AML-193 (cell line): ENCODE measurements around the gene TIMP2.
"Not testable (repeated sequence)": the region's sequence is repeated elsewhere in the genome, so short reads cannot be mapped to it uniquely, and the experiment has no call there.

ENCODE experiments used
- DNase-seq, 2 experiments: peaks; one replicate each; lab custom pipeline; 2025; lab: John Stamatoyannopoulos, UW

Gene TIMP2

DNA sequence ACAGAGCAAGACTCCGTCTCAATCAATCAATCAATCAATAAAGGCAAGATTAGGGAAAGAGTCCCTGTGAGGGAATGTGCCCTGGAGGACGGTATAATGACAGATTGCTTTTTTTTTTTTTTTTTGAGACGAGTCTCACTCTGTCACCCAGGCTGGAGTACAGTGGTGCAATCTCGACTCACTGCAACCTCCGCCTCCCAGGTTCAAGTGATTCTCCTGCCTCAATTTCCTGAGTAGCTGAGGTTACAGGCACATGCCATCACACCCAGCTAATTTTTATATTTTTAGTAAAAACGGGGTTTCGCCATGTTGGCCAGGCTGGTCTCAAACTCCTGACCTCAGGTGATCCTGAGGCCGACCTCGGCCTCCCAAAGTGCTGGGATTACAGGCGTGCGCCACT, 35.1 kb downstream of the TIMP2 start:
- not testable (repeated sequence) for DNase-seq

DNA sequence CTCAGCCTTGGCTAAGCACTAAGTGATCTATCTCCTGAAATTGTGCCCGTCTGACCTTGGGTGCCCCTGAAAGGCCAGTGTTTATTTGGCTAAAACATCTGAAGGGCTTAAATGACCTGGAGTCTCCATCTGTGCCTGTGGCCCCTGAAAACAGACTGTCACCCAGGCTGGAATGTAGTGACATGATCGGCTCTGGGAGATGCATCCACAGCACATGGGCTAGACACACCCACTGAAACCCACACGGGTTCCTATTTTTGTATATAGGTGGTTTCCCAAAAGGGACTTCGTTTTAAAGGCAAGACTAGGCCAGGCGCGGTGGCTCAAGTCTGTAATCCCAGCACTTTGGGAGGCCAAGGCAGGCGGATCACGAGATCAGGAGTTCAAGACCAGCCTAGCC, 35.7 kb downstream of the TIMP2 start:
- no peak for DNase-seq

GRCh38 chr17:78888941-78889518, 36.2 kb downstream of the TIMP2 start:
- no peak for DNase-seq

DNA sequence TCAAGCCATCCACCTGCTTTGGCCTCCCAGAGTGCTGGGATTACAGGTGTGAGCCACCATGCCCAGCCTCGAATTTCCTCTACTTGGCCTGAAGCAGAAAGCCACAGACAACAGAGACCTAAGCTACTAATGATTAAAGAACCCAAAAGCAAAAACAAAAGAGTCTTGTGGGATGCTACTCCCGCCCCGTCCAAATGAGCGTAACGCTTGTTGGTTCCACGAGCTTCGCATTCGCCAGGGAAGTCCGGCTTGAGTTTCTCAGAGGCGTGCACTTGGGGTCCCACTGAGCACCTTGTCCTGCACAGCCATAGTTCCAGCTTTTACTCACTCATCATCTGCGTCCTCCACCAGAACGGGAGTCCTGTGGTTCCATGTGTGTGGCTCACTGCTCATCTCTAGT, 38.2 kb downstream of the TIMP2 start:
- DNase-seq = no peak

DNA sequence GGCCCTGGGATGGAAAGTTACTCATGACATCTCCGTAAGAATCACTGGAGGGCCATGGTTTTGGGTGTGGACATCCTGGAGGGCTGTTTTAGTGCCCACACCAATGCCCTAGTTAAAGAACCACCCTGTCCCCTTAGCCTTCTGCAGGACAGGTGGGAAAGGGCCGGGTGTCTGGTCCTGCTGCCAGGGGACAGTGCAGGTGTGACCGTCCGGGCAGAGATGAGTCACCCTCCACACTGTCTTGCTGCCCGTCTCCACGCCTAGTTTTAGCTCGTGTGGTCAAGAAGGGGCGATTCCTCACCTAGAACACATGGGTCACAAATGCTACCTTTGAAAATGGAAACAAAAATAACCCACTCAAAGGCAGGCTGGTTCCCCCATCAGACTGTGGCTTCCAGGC, 39.2 kb downstream of the TIMP2 start:
- no peak for DNase-seq

- no peak for DNase-seq
Observed at GRCh38 chr17:78884876-78885667, 40.1 kb downstream of the TIMP2 start.

DNA sequence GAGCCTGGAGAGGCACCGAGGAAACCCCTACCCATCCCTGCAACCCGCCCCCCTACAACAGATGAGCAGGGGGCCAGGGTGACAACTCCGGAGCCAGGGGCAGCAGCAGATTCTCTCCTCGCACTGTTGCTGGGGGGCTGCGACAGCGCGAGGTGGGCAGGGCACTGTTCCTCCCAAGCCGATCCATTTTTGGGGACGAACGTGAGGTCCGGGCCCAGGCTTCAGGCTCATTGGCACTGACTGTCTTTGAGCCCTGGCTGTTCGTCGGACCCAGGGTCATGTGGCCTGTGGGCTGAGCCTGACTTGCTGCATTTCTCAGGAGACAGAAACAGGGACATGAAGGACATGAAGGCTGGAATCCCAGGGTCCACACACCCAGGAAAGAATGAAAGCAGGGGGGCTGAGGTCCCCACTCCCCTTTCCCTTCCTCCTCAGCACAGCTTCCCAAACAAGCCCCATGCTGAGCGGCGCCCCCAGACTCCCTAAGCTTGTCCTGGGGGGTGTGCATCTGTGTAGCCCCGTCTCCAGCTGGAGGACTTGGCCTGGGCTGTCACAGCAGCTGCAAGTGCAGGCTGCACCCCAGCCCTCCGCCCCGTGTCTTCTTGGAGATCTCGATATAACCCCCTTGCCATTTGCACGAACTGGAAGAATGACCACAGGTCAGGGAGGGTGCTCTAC, 40.9 kb downstream of the TIMP2 start:
- DNase-seq = no peak

- no peak for DNase-seq
Observed at GRCh38 chr17:78883533-78884131, 41.6 kb downstream of the TIMP2 start.

GRCh38 chr17:78883089-78883532, 42.1 kb downstream of the TIMP2 start:
- DNase-seq = no peak

GRCh38 chr17:78882540-78883088, 42.6 kb downstream of the TIMP2 start:
- no peak for DNase-seq

DNA sequence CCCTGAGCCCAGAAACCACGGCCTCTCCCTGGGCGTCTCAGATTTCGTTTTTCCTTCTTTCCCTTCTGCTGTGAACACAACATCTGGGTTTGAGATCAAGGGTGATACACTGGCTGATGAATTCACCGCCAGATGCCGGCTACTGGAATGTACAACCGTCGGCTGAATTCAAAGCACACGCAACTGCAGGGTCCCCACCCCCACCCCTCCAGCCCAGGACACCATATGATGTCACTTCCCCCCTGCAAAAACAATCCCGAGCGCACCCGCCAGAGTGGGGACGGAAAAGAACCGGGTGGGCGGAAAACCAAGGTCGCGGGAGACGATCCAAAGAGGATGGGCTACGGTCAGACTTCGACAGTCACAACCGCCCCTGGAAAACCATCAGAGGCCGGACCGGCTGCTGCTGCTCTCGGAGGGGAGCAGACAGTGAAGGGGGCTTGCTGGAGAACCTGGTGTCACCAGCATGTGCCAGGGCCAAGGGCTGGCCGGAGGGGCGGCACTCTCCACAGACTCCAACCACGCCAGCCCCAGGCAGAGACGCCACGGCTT, 45.5 kb downstream of the TIMP2 start:
- DNase-seq = no peak

- DNase-seq = no peak
Observed at GRCh38 chr17:78878871-78879527, 46.2 kb downstream of the TIMP2 start.

DNA sequence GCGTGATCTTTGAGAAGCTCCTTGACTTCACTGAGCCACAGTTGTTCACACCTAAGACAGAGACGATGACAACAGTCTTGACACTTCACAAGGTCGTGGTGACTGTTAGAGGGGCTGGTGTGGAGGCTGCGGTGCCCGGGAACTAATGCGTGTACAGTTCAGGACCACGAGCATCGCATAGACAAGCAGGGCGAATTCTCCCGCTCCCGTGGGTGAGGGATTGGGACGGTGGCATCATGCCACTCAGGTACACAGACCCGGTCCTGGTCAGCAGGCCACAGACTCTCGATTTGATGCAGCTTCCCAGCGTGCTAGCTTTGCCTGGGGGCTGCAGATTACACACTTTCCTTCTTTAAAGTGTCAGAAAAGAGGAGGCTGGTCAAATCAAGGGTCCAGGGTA, 46.9 kb downstream of the TIMP2 start:
- no peak for DNase-seq

DNA sequence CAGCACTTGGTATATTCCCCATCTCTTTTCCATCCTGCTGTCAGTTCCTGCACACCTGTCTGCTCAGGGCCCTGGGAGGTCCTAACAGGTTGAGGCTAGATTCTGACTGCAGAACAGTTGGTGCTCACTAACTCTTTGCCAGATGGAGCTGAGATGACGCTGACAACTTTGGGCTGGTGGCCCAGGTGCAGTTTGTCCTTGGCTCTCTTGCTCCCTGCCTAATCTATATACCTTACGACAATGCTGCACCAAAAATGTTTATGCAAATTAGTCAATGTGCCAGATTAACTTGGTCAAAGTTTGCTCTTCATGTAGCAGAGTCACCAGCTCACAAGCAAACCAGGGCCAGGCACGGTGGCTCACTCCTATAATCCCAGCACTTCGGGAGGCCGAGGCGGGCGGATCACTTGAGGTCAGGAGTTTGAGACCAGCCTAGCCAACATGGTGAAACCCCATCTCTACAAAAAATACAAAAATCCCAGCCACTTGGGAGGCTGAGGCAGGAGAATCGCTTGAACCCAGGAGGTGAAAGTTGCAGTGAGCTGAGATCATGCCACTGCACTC, 48.2 kb downstream of the TIMP2 start:
- not testable (repeated sequence) for DNase-seq

DNA sequence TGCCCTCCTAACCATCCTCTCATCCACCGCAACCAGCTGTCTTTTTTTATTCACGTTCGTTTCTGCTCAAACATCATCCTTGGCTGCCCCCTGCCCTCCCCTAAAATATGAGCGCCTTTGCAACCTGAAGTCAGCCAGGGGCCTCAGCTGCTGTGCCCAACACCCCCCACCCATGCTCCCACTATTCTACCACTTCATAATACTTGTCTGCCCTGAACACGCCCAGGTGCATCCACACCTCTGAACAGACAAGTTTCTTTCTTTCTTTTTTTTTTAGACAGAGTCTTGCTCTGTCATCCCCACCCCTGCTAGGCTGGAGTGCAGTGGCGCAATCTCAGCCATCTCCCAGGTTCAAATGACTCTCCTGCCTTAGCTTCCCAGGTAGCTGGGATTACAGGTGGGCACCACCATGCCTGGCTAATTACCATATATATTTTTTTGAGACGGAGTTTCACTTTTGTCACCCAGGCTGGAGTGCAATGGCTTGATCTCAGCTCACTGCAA, 49.0 kb downstream of the TIMP2 start:
- no peak for DNase-seq

DNA sequence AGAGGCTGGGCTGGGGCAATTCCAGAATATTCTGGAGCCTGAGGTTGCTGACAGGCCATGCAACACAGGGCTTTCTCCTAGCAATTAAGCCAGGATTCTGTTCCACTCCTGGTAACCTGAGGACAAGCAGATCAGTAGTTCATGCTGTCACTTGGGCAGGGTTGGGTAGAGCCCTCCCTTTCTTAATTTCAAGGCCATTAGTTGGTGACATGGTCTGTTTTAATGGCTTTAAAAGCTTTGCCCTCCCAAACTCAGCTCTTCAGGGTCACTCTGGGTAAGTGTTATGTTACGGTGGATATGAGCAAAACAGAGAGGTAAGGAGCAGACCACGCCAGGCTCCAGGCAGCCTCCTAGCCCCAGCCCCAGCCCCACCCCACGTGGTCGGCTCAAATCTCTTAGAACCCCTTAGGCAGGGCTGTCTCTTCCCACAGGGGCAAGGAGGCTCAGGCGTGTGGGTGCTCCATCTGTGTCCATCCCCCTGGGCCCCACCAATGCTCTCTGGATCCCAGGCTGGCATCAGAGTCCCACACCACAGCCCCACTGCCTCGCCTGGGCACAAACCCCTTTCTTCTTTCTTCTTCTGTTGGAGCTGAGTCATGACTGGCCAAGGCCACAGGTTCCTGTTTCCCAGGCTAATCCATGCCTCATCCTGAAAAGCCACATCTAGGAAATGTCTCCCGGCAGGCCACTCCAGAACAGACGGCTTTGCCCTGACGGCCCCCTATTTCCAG, 49.7 kb downstream of the TIMP2 start:
- peak in 1 of 2 experiments; percentile 20 for DNase-seq

GRCh38 chr17:78873519-78874340, 51.5 kb downstream of the TIMP2 start:
- DNase-seq = no peak

DNA sequence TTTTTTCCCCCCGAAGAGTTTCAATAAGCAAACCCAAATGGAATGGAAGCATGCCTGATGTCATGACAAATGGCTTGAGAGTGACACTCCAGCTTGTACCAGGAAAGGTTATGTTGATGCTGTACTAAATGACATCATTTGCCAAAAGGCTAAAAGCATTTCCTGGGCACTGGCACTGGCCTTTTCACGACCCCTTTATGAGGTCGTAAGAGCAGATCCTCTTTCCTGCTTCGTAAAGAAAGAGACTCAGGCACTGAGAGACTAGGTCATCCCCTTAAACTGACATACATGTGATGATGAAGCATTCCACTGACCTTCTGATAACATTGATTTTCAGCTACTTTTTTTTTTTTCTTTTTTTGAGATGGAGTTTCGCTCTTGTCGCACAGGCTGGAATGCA, 52.7 kb downstream of the TIMP2 start:
- no peak for DNase-seq

DNA sequence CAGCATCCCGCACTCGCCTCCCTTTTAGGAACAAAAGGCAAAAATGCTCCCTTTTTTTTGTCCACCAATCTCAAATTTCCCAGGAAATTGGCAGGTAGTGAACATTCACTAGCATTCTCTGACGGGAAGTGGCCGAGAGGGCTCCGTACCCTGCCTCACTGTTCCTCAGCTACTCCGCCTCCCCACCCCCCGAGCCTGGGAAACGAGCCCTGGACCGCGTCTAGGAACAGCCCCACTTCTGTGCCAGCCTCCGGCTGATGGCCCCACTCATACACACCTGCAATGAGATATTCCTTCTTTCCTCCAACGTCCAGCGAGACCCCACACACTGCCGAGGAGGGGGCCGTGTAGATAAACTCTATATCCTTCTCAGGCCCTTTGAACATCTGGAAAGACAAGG, 54.6 kb downstream of the TIMP2 start:
- DNase-seq = no peak
